Activated CD4-positive, alpha-beta T cell treated with anti-CD3 and anti-CD28 coated beads, Interleukin-2, amount 50 U/mL, for 48 hours (primary cell): ENCODE data around the gene PYGB.
"Not testable (repeated sequence)": the region's sequence is repeated elsewhere in the genome, so short reads cannot be mapped to it uniquely, and the experiment has no call there.

Experiments used
- DNase-seq, 2 experiments: peaks; one replicate each; pipeline ENCODE4 v3.0.0-alpha.2; 2020

PYGB gene

DNA sequence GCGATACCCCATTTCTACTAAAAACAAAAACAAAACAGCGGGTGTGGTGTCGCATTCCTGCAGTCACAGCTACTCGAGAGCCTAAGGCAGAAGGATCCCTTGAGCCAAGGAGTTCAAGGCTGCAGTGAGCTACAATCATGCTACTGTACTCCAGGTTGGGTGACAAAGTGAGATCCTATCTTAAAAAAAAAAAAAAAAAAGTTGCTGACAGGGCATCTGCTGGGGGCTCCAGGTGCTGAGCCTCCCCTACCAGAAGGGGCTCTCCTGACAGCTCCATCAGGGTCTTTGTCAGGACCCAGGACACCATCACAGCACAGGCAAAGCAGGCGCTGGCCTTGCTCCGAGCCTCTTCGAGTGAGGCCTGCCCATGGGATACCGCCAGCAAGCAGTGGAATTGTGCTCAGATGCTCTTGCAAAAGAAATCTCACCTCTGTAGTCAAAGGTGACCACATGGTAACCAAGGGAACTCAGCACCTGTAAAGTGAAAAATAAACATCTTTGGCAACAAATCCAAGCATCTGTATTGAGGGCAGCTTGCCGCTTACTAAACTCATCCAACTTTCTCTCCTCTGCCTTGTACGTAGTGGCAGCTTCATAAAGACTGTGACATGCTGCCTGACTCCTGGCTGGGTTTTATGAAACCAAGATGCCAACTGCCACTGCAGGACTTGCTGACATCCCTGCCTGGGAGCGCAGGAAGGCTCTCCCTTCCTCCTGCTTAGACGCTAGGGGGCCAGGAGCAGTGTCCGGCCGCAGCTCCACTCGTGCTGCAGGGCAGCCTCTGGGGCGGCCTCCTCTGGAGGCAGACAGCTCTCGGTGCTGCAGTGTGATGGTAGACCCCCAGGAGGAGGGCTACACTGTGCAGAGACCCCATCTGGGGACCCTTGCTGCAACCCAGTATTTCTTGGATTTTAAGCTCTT, 66.9 kb downstream of the PYGB start:
- DNase-seq: no peak

DNA sequence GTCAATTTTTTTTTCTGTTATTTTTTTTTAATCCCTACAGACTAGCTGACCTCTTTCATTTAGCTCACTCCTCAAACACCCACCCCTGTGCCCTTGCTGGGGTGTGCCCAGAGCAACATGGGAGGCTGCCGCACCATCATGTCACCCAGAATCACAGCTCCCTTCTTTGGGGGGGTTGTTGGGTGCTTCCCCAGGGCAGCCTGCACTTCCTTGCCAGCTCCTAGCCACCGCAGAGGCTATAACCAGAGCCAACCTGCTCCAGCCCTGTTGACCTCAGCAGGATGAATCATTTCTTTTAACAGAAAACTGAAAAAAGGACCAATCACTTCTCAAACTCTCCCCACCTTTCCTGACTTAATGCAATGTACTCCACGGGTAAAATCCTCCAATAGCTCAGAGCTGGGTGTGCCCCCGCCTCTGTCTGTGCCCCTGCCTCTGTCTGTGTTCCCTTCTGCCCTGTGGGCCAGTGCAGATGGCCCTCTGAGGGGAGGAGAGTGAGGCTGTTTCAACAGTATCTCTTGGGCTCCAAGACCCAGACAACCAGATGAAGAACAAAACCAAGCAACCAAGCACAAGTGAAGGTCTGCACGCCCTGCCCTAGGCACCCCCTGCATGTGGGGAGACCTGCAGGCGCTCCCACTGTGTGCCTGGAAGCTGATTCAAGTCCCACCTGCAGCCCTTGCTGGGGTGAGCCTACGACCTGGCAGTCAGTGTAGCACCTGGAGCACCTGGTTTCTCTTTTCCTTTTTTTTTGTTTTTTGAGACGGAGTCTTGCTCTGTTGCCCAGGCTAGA, 67.7 kb downstream of the PYGB start:
- no peak for DNase-seq

DNA sequence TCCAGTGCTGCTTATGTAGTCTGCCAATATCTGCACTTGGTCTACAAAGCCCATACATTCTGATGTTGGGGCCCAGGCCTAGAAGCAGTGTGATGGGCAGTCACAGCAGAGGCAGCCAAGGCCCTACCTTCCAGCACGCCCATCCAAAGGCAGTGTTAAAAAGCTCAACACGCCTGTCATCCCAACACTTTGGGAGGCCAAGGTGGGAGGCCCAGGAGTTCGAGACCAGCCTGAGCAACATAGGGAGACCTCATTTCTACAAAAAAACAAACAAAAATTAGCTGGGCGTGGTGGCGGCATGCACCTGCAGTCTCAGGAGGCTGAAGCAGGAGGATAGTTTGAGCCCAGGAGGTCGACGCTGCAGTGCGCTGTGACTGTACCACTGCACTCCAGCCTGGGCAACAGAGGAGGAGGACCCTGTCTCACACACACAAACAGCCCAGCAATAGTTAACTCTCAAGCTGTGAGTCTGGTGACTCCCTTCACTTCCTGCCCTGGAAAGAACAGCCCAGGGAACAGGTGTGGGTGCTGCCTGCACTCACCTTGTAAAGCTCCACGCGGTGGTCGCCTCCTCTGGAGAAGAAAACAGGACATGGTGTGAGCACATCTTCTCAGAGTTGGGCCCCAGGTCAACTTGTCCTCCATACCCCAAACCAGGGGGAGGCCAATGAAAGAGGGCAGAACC, 68.8 kb downstream of the PYGB start:
- DNase-seq: no peak

DNA sequence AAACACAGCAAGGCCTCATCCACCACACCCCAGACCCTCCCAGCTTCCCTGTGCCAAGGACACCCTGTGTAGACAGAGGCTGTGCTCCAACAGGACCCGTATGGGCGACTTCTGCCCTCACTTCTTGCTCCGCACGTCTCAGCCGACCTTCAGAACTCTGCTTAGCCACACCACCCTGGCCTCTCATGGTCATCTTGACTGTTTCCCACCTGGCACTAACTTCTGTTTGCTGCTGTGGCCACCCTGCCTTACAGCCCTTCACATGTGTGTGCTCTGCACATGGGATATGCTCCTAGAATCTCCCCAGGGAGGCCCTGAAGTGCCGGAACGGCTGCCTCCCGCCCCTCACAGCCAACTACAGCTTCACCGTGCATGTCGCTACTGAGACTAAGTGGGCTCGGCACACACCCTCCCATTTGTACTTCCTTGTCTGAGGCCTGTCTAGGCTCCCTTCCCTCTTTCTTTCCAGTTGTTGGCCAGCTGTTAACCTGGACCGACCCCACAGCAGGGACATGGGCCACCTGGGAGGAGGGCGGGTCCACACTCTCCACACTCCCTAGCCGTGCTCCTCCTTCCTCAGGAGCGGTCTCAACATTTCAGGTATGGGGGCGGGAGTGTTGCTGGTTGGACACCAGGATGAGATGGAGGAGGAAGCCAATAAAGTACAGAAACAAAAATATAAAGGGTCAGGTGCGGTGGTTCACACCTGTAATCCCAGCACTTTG, 69.6 kb downstream of the PYGB start:
- DNase-seq: no peak

DNA sequence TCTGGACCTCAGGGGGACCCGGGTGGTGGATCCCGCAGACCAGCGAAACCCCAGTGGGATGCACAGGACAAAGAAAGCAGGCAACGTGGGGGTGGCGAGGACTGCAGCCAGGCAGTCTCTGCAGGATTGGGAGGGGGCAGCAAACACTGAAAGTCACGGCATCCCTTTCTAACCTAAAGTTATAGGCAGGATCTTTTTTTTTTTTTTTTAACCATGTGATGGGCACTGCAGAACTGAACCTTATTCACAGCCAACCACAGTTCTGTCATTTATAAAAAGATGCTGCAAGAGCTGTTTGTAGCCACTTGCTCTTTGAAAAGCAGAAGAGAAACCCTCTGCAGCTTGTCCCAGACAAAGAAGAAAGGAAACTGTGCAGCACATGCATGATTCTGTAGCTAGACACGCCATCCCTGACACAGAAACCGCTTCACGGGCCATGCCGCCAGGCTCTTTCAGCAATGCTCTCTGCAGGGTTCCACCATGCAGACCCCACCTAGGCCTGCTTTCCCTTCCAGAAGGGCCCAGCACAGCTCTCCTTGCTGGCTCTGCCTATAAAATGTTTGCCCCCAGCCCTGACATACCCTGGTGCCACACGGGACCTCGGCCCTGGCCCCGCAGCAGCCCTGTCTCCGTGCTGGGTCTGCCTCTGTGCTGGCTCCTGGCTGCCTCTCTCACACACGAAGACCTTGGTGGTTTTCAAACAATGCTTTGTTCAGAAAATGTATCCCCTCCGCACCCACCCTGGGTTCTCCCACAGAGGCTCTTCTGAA, 70.8 kb downstream of the PYGB start:
- DNase-seq: no peak

DNA sequence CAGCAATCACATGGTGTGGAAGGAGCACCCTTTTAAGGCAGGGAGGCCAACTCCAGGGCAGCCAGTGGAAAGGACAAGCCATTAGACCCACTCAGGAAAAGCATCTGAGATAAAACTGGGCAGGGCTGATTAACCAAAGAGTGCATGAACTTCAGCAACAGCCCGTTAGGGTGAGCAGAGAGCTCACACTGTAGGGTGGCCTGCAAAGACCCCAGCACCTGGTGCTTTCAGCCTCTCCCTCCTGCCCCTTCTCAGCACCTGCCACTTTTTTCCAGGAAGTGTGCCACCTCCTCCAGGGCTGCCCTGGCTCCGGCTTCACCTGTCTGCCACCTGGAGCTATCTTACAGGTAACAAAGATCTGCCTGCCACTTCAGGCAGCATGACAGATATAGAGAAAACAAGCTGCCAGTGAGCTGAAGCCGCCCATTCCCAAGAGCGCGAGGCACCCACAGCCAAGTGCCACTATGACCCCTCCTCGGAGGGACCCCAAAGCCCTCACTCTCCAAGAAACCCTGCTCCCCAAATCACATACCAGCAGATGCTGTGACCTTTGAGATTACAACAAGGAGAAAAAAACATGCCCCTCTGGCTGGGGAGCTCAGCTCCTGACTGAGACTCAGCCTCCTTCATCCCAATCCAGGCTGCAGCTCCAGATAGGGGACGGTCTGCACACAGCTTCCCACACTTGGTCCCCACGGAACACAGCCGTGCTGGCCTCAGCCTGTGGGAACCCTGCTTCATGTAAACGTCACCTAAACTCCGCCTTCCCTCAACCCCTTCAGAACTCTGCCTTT, 71.6 kb downstream of the PYGB start:
- no peak for DNase-seq

DNA sequence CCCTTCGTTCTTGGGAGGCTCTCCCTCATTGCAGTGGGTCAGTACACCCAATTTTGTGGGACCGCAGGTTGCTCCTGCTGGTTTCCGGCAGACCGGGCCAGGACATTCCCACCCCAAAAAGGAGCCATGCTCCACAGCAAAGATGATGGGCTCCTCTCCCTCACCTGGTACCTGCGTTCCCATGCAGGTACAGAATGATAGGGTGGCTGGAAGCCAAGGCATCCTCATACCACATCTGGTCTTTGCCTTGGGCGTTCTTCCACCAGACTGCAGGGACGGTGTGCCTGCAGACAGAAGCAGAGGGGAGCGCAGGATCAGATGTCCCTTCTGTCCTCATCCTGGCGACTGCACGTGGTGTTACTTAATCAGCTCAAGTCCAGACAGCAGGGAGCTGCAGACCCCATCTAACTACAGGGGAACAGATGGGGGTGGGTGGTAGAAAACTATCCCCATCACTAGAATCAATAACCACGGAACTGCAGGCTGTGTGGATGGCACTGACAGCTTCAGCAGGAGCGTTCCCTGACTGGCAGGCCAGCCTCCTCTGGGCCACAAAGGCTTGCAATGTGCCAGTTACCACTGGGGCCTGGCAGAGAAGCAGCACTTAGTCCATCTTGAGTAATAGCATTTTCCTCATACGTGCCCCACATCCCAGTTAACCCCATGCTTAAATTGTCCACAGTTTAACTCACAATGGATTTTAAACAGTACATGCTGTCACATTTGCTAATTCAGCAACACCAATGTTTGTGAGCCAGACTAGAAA, 72.3 kb downstream of the PYGB start:
- DNase-seq: no peak

DNA sequence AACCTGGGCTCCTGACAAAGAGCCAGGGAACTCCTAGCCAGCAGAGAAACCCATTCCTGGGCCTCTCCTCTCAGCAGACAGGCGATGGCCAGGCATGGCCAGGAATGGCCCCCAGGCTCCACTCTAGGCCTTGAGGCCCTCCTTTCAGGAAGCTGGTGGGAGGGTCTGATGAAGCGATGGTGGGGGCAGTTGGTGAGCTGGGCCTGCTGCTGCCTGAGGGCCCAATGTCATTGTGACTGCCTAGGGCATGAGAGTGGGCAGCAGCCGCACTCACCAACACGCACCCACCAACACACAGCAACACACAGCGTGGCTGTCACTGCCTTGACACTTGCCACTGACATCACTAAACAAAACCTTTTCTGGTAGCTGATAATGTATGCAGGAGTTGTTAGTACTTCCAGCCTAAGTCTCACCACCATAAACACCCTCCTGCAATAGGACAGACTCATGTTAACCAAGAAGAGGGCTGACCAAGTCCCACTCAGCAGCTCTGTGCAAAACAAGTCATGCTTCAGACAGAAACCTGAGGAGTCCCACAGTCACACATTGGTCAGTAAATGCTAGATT, 73.5 kb downstream of the PYGB start:
- no peak for DNase-seq

DNA sequence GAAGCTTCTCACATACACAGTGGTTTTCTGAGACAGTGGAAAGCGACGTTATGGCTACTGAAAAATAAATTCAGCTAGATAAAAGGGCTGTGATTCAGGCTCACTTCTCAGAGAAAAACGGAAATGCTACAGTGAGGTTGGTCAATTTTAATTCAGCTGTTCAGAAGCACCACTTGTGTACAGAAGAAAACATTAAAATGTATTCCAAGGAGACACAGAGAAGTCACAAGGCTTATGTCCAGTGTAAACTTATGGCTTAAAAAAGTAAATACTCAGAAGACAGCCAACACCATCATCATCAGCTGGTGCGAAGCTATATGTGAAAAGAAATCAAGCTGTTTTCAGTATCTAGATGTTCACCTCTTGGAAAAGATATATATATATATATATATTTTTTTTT, 74.1 kb downstream of the PYGB start:
- DNase-seq: no peak

DNA sequence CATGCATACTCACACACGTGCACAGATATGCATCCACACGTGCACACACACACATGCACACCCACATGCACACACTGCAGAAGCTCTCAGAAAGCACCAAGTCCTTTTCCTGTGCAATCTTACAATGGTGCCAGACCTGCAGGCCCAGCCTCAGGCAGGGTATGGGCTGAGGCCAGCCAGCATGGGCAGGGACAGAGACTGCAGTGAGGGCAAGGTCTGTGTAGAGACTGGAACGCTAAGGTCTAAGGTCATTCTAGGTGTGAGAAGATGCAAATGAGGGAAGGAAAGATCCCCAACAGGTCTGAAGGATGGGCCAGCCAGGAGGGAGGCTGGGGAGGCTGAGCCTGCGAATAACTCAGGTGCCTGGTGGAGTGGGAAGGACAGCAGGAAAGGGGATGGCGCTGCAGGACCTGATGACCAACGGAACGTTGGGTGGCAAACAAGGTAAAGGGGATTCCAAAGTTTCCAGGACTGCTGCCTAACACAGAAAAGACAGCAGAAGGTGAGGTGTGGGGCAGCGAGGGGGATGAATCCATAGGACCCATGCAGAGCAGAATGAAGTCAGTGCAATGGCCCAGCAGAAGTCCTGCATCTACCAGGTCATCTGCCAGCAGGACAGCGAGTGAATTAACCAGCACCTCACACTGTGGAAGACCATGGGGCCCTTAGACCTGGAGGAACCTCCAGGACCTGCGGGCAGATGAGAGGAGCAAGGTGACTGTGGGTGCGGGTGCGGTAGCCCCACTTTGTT, 75.8 kb downstream of the PYGB start:
- no peak for DNase-seq

DNA sequence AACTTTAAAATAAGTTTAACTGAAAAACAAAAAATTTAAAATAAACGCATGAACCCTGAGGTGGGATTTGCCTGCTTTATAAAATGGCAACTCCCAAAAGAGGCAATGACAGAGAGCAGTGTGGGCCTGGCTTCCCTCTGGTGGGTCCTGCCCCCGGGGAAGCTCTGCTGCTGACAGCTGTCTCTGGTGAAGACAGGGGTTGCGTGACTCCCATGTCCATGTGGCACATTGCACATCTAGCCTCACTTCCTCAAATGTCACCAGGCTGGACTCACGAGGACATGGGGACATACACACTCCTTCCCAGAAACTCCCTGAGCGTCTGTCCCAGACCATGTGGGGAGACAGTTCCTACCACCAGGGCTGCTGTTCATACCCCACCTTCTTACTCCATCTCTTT, 76.5 kb downstream of the PYGB start:
- DNase-seq: no peak

DNA sequence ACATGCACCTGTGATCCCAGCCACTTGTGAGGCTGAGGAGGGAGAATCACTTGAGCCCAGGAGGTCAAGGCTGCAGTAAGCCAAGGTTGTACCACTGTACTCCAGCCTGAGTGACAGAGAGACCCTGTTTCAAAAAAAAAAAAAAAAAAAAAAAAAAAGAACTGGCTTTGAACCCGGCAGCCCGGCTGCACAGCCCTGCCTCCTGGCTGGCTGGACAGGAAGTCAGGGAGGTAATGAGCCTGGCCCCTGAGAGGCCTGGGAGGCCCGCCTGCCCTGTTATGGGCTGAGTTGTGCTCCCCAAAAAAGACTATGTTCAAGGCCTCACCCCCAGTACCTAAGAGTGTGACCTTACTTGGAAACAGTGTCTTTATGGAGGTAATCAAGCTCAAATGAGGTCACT, 77.2 kb downstream of the PYGB start:
- no peak for DNase-seq

DNA sequence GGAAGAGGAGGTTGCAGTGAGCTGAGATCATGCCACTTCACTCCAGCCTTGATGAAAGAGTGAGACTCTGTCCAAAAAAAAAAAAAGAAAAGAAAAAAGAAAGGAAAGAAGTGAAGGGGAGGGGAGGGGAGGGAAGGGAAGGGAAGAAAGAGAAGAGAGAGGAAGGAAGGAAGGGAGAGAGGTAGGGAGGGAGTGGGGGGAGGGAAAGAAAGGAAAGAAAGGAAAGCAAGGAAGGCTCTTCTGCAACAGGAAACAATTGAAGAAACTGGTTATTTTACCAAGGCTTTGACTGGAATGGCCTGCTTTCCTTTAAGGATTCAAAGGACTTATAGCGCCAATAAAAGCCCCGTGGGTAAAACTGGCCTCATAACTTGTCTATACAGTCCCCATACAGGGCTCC, 78.1 kb downstream of the PYGB start:
- no peak for DNase-seq

DNA sequence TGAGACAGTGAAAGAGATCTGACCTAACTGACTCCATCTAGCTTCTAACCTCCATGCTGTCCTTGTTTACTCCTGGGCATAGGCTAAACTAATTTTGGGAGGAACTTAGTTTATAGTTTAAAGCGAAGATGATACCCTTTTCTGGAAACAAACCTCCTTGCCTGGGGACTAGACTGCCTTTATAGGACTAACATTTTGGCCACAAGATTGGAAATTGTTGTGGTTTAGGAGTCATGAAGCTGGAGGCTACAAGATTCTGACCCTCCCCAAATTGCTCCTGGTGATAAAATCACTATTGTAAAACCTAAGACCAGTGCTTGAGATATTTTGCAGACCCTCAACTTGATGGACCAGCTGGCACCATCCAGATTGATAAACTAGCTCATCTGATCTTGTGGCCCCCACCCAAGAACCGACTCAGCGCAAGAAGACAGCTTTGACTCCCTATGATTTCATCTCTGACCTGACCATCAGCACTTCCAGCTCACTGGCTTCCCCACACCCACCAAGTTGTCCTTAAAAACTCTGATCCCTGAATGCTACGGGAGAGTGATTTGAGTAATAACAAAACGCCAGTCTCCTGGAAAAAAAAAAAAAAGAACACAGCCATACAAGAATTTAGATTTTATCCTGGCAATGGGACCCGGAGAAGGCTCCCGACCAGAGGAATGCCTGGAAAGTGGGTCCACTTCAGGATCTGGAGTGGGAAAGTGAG, 79.8 kb downstream of the PYGB start:
- DNase-seq: no peak

DNA sequence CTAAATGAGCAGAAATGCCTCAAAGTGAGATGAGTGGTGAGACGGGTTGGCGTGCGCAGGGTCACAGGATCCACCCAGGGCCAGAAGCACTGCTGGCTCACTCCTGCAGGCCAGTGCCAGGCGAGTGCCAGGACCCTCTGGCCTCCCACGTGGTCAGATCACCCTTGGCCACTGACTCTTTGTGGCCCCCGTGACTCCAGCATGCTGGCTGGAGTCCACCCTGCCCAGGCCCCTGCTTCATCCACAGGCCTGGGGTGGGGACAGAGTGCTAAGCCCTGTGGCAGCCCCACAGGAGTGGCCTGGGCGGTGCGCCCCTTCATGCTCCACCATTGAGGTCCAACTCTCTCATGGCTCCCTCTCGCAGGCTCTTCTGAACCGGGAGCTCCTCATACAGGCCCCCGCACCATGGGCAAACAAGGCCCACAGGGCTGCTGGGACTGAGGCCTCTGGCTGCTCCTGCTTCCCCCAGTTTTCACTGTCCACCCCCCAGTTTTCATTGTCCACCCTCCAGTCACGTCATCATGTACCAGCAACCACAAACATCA, 81.1 kb downstream of the PYGB start:
- DNase-seq: no peak

DNA sequence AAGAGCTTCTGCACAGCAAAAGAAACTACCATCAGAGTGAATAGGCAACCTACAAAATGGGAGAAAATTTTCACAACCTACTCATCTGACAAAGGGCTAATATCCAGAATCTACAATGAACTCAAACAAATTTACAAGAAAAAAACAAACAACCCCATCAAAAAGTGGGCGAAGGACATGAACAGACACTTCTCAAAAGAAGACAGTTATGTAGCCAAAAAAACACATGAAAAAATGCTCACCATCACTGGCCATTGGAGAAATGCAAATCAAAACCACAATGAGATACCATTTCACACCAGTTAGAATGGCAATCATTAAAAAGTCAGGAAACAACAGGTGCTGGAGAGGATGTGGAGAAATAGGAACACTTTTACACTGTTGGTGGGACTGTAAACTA, 87.1 kb downstream of the PYGB start:
- not testable (repeated sequence) for DNase-seq

DNA sequence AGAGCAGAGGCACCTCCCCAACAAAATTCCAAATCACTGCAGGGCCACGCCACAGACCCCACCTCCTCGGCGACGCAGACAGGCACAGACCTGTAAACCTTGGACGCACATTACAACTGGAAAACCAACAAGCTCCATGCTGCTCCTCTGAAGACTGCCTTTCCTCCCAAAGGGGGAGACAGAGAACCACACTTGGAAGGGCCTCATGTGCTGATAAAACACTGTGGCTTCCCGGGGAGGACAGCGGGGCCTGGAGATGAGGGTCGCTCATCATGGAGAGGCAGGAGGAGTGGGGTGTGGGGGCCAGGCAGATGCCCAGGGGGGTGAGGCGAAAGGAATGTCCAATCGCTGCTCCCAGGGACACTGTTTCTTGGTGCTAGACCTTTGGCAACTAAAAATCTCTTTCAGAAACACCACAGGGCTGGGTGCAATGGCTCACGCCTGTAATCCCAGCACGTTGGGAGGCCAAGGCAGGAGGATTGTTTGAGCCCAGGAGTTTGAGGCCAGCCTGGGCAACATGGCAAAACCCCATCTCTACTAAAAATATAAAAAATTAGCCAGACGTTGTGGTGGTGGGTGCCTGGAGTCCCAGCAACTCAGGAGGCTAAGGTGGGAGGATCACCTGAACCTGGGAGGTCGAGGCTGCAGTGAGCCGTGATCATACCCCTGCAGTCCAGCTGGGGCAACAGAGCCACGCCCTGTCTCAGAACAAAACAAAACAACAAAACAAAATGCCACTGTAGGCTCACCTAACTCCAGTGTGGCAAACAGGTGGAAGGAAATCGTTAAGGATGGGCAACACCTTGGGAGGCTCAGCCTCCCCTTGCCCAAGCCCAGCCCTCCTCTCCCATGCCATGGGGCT, 88.9 kb downstream of the PYGB start:
- no peak for DNase-seq
